ENCODE results near the gene CTSE. TPM values are rescaled to one million over a fixed set of nuclear protein-coding genes. Genes with fewer than 3 reads are reported as not detected.
A peak's percentile ranks its signal among the peaks of the same experiment; 100 is the strongest.

CTSE gene
- total and polyA plus RNA-seq, 2 of the 13 experiments (the other 11 are each of a cell fraction or from before 2014, with no cell fraction given), result 0.50 to 0.69 TPM

- TF ChIP-seq ZNF232 (CRISPR knock-in tag; IDR thresholded peaks at IDR 0.05; ENCODE audit: borderline replicate concordance) (no peak), ZNF20 (CRISPR knock-in tag; IDR thresholded peaks at IDR 0.05) (no peak), ZNF253 (CRISPR knock-in tag; IDR thresholded peaks at IDR 0.05; ENCODE audit: borderline replicate concordance) (no peak), TOE1 (CRISPR knock-in tag; IDR thresholded peaks at IDR 0.05) (no peak), MLX (CRISPR knock-in tag; IDR thresholded peaks at IDR 0.05) (peak; percentile 82), HOXA7 (CRISPR knock-in tag; IDR thresholded peaks at IDR 0.05) (no peak), LCORL (IDR thresholded peaks at IDR 0.05) (no peak), LCORL (CRISPR knock-in tag; IDR thresholded peaks at IDR 0.05) (peak; percentile 49; the same call in 1 of the 2 replicates), ZNF766 (CRISPR knock-in tag; IDR thresholded peaks at IDR 0.05; ENCODE audit: borderline replicate concordance) (no peak), KDM6A (CRISPR knock-in tag; IDR thresholded peaks at IDR 0.05; ENCODE audit: low read depth) (no peak), ZNF292 (CRISPR knock-in tag; IDR thresholded peaks at IDR 0.05; ENCODE audit: borderline replicate concordance, low read depth) (no peak), STAT5B (CRISPR knock-in tag; IDR thresholded peaks at IDR 0.05) (no peak), ZNF670 (CRISPR knock-in tag; IDR thresholded peaks at IDR 0.05; ENCODE audit: borderline replicate concordance) (no peak), SOX5 (CRISPR knock-in tag; IDR thresholded peaks at IDR 0.05; ENCODE audit: borderline replicate concordance) (peak; percentile 41; the same call in 1 of the 2 replicates), DMAP1 (CRISPR knock-in tag; IDR thresholded peaks at IDR 0.05) (no peak), TRIM22 (IDR thresholded peaks at IDR 0.05) (no peak), ZNF3 (CRISPR knock-in tag; IDR thresholded peaks at IDR 0.05) (no peak), ETS1 (CRISPR knock-in tag; IDR thresholded peaks at IDR 0.05) (no peak), ZNF547 (CRISPR knock-in tag; IDR thresholded peaks at IDR 0.05) (no peak)
- TF ChIP-seq, protein P1, sequence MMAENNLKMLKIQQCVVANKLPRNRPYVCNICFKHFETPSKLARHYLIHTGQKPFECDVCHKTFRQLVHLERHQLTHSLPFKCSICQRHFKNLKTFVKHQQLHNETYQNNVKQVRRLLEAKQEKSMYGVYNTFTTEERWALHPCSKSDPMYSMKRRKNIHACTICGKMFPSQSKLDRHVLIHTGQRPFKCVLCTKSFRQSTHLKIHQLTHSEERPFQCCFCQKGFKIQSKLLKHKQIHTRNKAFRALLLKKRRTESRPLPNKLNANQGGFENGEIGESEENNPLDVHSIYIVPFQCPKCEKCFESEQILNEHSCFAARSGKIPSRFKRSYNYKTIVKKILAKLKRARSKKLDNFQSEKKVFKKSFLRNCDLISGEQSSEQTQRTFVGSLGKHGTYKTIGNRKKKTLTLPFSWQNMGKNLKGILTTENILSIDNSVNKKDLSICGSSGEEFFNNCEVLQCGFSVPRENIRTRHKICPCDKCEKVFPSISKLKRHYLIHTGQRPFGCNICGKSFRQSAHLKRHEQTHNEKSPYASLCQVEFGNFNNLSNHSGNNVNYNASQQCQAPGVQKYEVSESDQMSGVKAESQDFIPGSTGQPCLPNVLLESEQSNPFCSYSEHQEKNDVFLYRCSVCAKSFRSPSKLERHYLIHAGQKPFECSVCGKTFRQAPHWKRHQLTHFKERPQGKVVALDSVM (CRISPR knock-in tag; IDR thresholded peaks at IDR 0.05), result no peak
- TF ChIP-seq, protein P2, sequence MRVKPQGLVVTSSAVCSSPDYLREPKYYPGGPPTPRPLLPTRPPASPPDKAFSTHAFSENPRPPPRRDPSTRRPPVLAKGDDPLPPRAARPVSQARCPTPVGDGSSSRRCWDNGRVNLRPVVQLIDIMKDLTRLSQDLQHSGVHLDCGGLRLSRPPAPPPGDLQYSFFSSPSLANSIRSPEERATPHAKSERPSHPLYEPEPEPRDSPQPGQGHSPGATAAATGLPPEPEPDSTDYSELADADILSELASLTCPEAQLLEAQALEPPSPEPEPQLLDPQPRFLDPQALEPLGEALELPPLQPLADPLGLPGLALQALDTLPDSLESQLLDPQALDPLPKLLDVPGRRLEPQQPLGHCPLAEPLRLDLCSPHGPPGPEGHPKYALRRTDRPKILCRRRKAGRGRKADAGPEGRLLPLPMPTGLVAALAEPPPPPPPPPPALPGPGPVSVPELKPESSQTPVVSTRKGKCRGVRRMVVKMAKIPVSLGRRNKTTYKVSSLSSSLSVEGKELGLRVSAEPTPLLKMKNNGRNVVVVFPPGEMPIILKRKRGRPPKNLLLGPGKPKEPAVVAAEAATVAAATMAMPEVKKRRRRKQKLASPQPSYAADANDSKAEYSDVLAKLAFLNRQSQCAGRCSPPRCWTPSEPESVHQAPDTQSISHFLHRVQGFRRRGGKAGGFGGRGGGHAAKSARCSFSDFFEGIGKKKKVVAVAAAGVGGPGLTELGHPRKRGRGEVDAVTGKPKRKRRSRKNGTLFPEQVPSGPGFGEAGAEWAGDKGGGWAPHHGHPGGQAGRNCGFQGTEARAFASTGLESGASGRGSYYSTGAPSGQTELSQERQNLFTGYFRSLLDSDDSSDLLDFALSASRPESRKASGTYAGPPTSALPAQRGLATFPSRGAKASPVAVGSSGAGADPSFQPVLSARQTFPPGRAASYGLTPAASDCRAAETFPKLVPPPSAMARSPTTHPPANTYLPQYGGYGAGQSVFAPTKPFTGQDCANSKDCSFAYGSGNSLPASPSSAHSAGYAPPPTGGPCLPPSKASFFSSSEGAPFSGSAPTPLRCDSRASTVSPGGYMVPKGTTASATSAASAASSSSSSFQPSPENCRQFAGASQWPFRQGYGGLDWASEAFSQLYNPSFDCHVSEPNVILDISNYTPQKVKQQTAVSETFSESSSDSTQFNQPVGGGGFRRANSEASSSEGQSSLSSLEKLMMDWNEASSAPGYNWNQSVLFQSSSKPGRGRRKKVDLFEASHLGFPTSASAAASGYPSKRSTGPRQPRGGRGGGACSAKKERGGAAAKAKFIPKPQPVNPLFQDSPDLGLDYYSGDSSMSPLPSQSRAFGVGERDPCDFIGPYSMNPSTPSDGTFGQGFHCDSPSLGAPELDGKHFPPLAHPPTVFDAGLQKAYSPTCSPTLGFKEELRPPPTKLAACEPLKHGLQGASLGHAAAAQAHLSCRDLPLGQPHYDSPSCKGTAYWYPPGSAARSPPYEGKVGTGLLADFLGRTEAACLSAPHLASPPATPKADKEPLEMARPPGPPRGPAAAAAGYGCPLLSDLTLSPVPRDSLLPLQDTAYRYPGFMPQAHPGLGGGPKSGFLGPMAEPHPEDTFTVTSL (CRISPR knock-in tag; IDR thresholded peaks at IDR 0.05; ENCODE audit: borderline replicate concordance), result no peak
Observed at GRCh38 chr1:205976708-205977401, 46.8 kb downstream of the CTSE start (continued).

Data from HepG2 (cell line).